ENCODE data around the gene CRYBB1.

Gene CRYBB1

DNA sequence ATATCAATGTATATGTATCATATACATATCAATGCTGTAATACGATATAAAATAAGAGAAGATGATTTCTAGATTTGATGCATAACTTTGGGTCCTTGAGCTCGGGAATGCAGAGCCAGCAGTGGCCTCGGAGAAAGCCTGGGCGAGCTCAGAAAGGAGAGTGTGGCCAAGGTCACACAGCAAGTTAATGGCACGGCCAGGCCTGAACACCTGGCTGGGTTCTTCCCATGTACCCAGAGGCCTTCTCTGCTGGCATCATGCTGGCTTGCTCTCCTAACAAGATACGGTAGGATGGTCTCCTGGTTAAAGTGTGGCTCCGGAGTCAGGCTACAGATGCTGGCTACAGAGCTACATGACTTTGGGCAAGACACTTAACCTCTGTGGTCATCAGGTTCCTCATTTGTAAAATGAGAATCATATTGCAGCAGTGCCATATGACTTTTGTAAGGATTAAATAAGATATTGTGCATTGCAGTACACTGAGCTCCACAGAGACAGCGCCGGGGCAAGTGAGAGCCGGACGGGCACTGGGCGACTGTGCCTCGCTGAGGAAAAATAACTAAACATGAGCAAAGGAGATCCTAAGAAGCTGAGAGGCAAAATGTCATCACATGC, 57.8 kb downstream of the CRYBB1 start:
- no peak for DNase-seq (ENCODE audit: extremely low read depth in 1 of 2, low read depth in 1 of 2)

DNA sequence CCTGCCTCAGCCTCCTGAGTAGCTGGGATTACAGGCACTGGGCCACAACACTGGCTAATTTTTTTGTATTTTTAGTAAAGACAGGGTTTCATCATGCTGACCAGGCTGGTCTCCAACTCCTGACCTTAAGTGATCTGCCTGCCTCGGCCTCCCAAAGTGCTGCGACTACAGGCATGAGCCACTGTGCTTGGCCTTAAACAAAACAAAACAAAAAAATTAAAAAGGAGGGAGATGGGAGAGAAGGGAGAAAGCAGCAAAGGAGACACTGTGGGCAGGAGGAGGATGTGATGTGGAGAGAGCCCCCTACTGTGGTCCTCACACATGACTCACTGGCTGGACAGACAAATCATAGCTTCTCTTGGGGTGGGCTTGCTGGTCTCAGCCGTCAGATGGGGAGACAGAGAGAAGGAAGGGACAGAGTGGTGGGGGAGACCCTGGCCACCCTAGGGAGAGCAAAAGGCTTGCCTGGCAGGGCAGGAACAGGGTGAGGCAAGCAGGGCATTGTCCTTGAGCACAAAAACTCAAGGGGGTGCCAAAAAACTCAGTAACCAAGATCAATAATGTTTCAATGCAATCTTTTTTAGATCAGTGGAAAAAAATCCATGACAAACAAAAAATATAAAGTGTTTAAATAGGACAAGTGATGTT, 59.5 kb downstream of the CRYBB1 start:
- DNase-seq (ENCODE audit: extremely low read depth in 1 of 2, low read depth in 1 of 2), result no peak

DNA sequence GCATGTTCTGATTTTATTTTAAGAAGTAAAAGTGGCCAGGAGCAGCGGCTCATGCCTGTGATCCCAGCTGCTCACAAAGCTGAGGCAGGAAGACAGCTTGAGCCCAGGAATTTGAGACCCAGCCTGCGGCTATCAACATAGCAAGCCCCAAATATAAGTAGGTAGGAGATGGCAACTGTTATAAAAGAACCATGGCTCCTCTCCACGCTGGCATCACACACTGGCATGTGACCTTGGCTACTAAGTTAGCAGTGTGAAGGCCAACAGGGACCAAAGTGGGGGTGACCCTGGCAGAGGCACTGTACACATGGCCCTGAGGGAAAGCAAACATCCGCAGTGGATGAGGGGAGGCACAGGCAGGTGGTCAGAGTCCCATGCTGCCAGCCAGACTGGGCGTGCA, 60.9 kb downstream of the CRYBB1 start:
- no peak for DNase-seq (ENCODE audit: extremely low read depth in 1 of 2, low read depth in 1 of 2)

DNA sequence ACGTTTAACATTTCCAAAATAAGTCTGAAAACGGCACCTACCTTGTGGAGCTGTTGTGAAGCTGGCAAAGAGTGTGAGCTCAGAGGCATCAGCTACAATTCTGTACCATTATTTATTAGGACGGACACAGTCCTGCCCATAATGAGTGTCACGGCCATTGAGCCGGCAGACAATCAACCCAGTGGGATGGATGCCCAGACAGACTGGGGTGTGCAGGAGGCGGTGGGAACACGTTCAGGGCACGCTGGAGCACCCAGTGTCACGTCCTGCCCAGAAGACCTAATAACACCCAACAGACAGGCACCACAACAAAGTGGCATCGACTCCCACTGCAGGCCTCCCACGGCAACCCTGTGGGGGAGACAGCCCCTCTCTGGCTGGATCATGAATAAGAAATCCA, 62.3 kb downstream of the CRYBB1 start:
- DNase-seq (ENCODE audit: extremely low read depth in 1 of 2, low read depth in 1 of 2), result no peak

DNA sequence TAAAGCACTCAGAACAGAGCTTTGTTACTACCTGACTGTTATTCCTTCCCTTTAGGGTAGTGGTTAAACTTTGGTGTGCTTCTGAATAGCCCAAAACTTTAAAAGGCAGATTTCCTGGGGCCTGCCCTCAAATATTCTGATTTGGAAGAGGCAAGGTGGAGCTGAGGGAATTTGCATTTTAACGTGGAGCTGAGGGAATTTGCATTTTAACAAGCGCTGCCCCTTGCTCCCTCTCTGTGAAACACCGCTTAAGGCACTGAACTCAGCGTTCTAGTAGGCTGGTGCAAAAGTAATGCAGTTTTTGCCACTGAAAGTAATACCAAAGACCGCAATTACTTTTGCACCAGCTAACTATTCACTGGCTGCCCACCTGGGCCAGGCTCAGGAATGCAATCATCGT, 62.9 kb downstream of the CRYBB1 start:
- no peak for DNase-seq (ENCODE audit: extremely low read depth in 1 of 2, low read depth in 1 of 2)

DNA sequence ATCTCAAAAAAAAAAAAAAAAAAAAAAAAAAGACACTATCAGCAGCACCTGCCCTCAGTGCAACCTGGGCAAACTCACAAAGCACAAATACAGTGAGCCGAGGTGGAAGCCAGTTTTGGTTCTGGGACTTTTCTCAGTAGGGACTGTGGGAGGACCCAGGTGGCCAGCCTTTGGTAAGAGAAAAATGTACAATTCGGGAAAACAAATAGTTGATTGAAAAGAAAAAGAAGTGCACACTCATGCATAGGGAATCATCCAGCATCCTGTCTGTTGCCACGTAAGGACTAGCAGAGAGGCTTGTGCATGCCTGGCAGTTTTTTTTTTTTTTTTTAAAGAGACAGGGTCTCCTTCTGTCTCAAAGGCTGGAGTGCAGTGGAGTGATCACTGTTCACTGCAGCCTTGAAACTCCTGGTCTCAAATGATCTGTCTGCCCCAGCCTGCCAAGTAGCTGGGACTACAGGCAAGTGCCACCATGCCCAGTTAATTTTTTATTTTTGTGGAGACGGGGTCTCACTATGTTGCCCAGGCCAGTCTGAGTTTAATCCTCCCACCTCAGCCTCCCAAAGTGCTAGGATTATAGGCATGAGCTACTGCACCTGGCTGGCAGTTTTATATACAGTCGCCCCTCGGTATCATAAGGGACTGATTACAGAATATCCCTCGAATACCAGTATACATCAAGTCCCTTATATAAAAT, 64.6 kb downstream of the CRYBB1 start:
- no peak for DNase-seq (ENCODE audit: extremely low read depth in 1 of 2, low read depth in 1 of 2)

DNA sequence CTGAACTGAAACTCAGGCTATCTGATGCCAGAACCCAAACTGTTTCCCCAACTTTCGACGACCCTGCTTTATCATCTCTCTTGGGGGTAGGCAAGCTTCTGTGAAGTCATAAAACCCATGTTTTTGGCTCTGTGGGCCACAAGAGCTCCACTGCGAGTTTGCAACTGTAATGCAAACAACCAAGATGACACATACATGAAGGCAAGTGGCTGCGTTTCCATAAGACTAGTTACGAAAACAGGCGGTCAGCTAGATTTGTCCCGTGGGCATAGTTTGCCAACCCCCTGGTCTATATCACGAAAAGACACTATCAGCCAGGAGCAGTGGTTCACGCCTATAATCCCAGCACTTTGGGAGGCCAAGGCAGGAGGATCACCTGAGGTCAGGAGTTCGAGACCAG, 65.4 kb downstream of the CRYBB1 start:
- DNase-seq (ENCODE audit: extremely low read depth in 1 of 2, low read depth in 1 of 2), result no peak

DNA sequence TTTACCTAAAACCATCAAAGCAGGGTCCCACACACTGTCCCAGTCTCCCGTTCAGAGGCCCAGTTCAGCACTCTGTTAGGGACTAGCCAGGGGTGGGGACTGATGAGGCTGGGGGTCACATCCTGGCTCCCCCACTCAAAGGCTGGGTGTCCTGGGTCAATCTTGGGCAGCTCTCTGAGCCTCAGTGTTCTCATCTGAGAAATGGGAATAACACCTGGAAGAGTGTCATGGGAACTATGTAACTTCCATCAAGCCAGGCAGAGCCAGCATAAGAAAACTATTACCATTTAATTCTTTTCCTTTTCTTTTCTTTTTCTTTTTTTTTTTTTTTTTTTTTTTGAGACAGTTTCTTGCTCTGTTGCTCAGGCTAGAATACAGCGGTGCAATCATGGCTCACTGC, 66.3 kb downstream of the CRYBB1 start:
- no peak for DNase-seq (ENCODE audit: extremely low read depth in 1 of 2, low read depth in 1 of 2)

DNA sequence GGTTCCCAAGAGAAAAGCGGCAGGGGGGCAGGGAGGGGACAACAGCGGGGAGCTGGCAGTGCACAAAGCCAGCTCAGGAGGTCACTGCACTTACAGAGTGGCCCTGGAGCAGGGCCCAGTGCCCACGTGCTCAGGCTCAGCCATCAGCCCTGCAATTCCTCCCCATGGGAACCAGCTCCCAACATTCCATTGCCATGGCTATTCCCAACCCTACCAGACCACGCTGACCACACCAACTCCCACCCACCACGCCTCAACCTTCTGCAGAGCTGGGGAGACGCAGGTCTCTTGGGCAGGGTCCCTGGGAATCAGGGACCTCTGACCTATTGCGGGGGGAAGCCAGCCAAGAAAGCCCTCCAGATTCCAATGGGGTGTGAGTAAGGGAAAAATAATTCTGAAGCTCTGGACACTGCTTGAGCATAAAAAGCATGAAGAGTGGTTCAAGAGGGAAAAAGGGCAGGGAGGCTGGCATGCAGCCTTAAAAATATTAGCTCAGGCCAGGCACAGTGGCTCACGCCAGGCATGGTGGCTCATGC, 67.3 kb downstream of the CRYBB1 start:
- DNase-seq (ENCODE audit: extremely low read depth in 1 of 2, low read depth in 1 of 2), result no peak

DNA sequence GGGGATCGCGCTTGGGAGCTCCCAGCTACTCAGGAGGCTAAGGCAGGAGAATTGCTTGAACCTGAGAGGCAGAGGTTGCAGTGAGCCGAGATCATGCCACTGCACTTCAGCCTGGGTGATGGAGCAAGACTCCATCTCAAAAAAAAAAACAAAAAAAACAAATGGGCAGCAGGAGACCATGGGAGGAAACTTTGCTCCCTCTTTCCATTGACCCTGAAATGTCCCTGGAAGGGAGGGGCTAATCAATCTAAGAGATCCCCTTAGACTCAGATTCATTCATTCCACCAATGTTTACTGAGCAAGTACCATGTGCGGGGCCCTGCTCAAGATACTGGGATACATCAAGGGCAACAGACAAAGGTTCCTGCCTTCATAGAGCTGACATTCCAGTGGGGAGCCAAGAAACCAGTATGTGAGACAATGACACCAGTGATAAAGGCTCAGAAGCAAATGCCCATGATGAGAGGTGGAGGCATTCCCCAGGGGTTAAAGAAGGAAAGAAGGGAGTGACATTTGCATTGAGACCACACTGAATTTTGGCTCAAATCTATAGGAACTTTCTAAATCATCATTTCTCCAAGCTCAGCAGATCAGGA, 67.8 kb downstream of the CRYBB1 start:
- DNase-seq (ENCODE audit: extremely low read depth in 1 of 2, low read depth in 1 of 2), result no peak
